ENCODE results near the gene AASS. TPM values are rescaled to one million over a fixed set of nuclear protein-coding genes. Genes with fewer than 3 reads are reported as not detected.
A peak's percentile ranks its signal among the peaks of the same experiment; 100 is the strongest.

Gene AASS
- total RNA-seq, 1 donor from 2014 or later = 12.4 TPM

- FAIRE-seq (no peak), DNase-seq (ENCODE audit: low read depth) (no peak)
- Histone ChIP-seq H3K36me3 (ENCODE audit: control insufficient read depth, insufficient read depth, low read length) (no peaks in the 10 kb centered on the region), H3K4me3 (ENCODE audit: low read depth, low read length) (peak overlapping the region; percentile 66), H3K27me3 (ENCODE audit: control insufficient read depth, insufficient read depth, low read length) (no peaks in the 10 kb centered on the region)
- TF ChIP-seq CTCF (IDR thresholded peaks at IDR 0.05; ENCODE audit: insufficient read depth, low read length, severe bottlenecking) = no peak
Measured at GRCh38 chr7:122143376-122143750, 686 bp downstream of the AASS start.

- TF ChIP-seq CTCF (IDR thresholded peaks at IDR 0.05; ENCODE audit: insufficient read depth, low read length, severe bottlenecking) = no peak
- Histone ChIP-seq H3K36me3 (ENCODE audit: control insufficient read depth, insufficient read depth, low read length) (no peaks in the 10 kb centered on the region), H3K4me3 (ENCODE audit: low read depth, low read length) (no peak overlapping the region), H3K27me3 (ENCODE audit: control insufficient read depth, insufficient read depth, low read length) (no peaks in the 10 kb centered on the region)
- DNase-seq (ENCODE audit: low read depth) (no peak), FAIRE-seq (no peak)
Measured at GRCh38 chr7:122140918-122141317, 3.1 kb downstream of the AASS start.

GRCh38 chr7:122137251-122138077, 6.6 kb downstream of the AASS start:
- DNase-seq (ENCODE audit: low read depth) (peak; percentile 47), FAIRE-seq (no peak)
- TF ChIP-seq CTCF (IDR thresholded peaks at IDR 0.05; ENCODE audit: insufficient read depth, low read length, severe bottlenecking) = no peak
- H3K4me3 ChIP-seq (ENCODE audit: low read depth, low read length) = peak overlapping the region; percentile 29
- no peaks in the 10 kb centered on the region for H3K27me3 ChIP-seq (ENCODE audit: control insufficient read depth, insufficient read depth, low read length)
- no peaks in the 10 kb centered on the region for H3K36me3 ChIP-seq (ENCODE audit: control insufficient read depth, insufficient read depth, low read length)

- H3K4me3 ChIP-seq (ENCODE audit: low read depth, low read length) = peak overlapping the region; percentile 29
- FAIRE-seq (no peak), DNase-seq (ENCODE audit: low read depth) (peak; percentile 22)
- no peaks in the 10 kb centered on the region for H3K36me3 ChIP-seq (ENCODE audit: control insufficient read depth, insufficient read depth, low read length)
- no peak for TF ChIP-seq CTCF (IDR thresholded peaks at IDR 0.05; ENCODE audit: insufficient read depth, low read length, severe bottlenecking)
- H3K27me3 ChIP-seq (ENCODE audit: control insufficient read depth, insufficient read depth, low read length) = no peaks in the 10 kb centered on the region
Measured at GRCh38 chr7:122136639-122137245, 7.3 kb downstream of the AASS start.

GRCh38 chr7:122136078-122136477, 8.0 kb downstream of the AASS start:
- FAIRE-seq = no peak
- no peaks in the 10 kb centered on the region for H3K27me3 ChIP-seq (ENCODE audit: control insufficient read depth, insufficient read depth, low read length)
- no peaks in the 10 kb centered on the region for H3K36me3 ChIP-seq (ENCODE audit: control insufficient read depth, insufficient read depth, low read length)
- TF ChIP-seq CTCF (IDR thresholded peaks at IDR 0.05; ENCODE audit: insufficient read depth, low read length, severe bottlenecking) = no peak
- H3K4me3 ChIP-seq (ENCODE audit: low read depth, low read length) = no peak overlapping the region
- DNase-seq (ENCODE audit: low read depth) = no peak

Measured in bronchial epithelial cell (primary cell).